SK-N-SH treated with all-trans-retinoic acid at 6 μM for 48 hours (cell line): ENCODE results near the gene NFASC.

Experiments used
- ARNTL ChIP-seq: fragments of 450-650 bp; formaldehyde crosslinking; IDR thresholded peaks from 2 replicates; pipeline ENCODE4 v1.5.0; 2020; ENCODE audit warnings: low read depth, mild to moderate bottlenecking, moderate library complexity, borderline replicate concordance
- BACH2 ChIP-seq: fragments of 250-450 bp; sonication (Bioruptor Pico); IDR thresholded peaks from 2 replicates; pipeline ENCODE4 v1.9.0; 2021; ENCODE audit warnings: mild to moderate bottlenecking, borderline replicate concordance
- CREB5 ChIP-seq: fragments of 250-450 bp; sonication (Bioruptor Pico); IDR thresholded peaks from 2 replicates; pipeline ENCODE4 v1.5.1; 2020; ENCODE audit warnings: low read depth, mild to moderate bottlenecking, moderate library complexity
- OSR1 ChIP-seq: fragments of 250-450 bp; sonication (Bioruptor Pico); IDR thresholded peaks from 2 replicates; pipeline ENCODE4 v1.8.0; 2022; ENCODE audit warnings: moderate library complexity, mild to moderate bottlenecking, inconsistent platforms
- PATZ1 ChIP-seq: fragments of 250-450 bp; sonication (Bioruptor Pico); IDR thresholded peaks from 2 replicates; pipeline ENCODE4 v1.8.0; 2020; ENCODE audit warnings: mild to moderate bottlenecking, moderate library complexity, borderline replicate concordance
- POU6F1 ChIP-seq: fragments of 250-450 bp; sonication (Bioruptor Pico); IDR thresholded peaks from 2 replicates; pipeline ENCODE4 v1.8.0; 2021; ENCODE audit warnings: low read depth, mild to moderate bottlenecking, moderate library complexity, borderline replicate concordance
- TSHZ2 ChIP-seq: fragments of 250-450 bp; sonication (Bioruptor Pico); IDR thresholded peaks from 2 replicates; pipeline ENCODE4 v1.5.0; 2020; ENCODE audit warnings: mild to moderate bottlenecking, moderate library complexity
- ZFP3 ChIP-seq: fragments of 250-450 bp; sonication (Bioruptor Pico); IDR thresholded peaks from 2 replicates; pipeline ENCODE4 v1.5.0; 2020; ENCODE audit warnings: mild to moderate bottlenecking, moderate library complexity
- ZNF70 ChIP-seq: fragments of 450-650 bp; formaldehyde crosslinking; IDR thresholded peaks from 2 replicates; pipeline ENCODE4 v1.5.0; 2020; ENCODE audit warnings: mild to moderate bottlenecking, moderate library complexity
- ZNF8 ChIP-seq: fragments of 450-650 bp; formaldehyde crosslinking; IDR thresholded peaks from 2 replicates; pipeline ENCODE4 v1.5.0; 2020; ENCODE audit warnings: mild to moderate bottlenecking, moderate library complexity

- TF ChIP-seq OSR1 (CRISPR knock-in tag) (no peak), TSHZ2 (CRISPR knock-in tag) (no peak), ZNF70 (CRISPR knock-in tag) (no peak), ZNF8 (CRISPR knock-in tag) (no peak), ZFP3 (no peak), POU6F1 (CRISPR knock-in tag) (no peak), PATZ1 (no peak), CREB5 (no peak), ARNTL (no peak), BACH2 (CRISPR knock-in tag) (no peak)
These were observed 112.5 kb downstream of the NFASC start for GRCh38 chr1:204983136-204983535.
